CD4-positive, CD25-positive, alpha-beta regulatory T cell (primary cell): ENCODE data around the gene PTCD2. TPM values are rescaled to one million over a fixed set of nuclear protein-coding genes. Genes with fewer than 3 reads are reported as not detected.

Experiments
- ATAC-seq, 2 donors: fragments of 150-1000 bp; cut with Tn5 transposase; one replicate each; pipeline ENCODE4 v1.10.0; 2021; ENCODE audit warnings: low read depth in 2 of 2, moderate number of reproducible peaks in 2 of 2, moderate library complexity in 1 of 2
- DNase-seq, 3 donors: peaks; one replicate each; pipeline versions ENCODE4 v3.0.0 to v3.0.0-alpha.2; 2012 to 2022; ENCODE audit warnings: mixed read lengths in 1 of 3
- H3K27ac ChIP-seq: one replicate; pipeline ENCODE4 v1.7.0; 2013; ENCODE audit warnings: mild to moderate bottlenecking, low read length; ENCODE audit not compliant: insufficient read depth, poor library complexity, severe bottlenecking
- H3K27me3 ChIP-seq: one replicate; pipeline ENCODE4 v1.7.0; 2013; ENCODE audit warnings: low read length; ENCODE audit not compliant: control insufficient read depth, insufficient read depth
- H3K36me3 ChIP-seq: one replicate; pipeline ENCODE4 v1.7.0; 2013; ENCODE audit warnings: mild to moderate bottlenecking, low read length, moderate library complexity; ENCODE audit not compliant: control insufficient read depth, insufficient read depth
- H3K4me1 ChIP-seq: 2 replicates; pipeline ENCODE4 v1.7.0; 2013; ENCODE audit warnings: mild to moderate bottlenecking, low read length; ENCODE audit not compliant: insufficient read depth, control insufficient read depth, poor library complexity, severe bottlenecking
- H3K4me3 ChIP-seq: one replicate; pipeline ENCODE4 v1.7.0; 2013; ENCODE audit warnings: low read depth, mild to moderate bottlenecking, low read length, moderate library complexity
- H3K9me3 ChIP-seq, 2 experiments: 1 replicate in 1 of 2; 2 replicates in 1 of 2; pipeline ENCODE4 v1.7.0; 2013; ENCODE audit warnings: low read length in 2 of 2, mild to moderate bottlenecking in 1 of 2, moderate library complexity in 1 of 2; ENCODE audit not compliant: control insufficient read depth in 2 of 2
- H3K27ac Mint-ChIP-seq, 3 donors: one replicate each; pipeline ENCODE4 v1.8.0; 2020 to 2022; ENCODE audit warnings: mild to moderate bottlenecking in 3 of 3, mixed read lengths in 3 of 3, moderate library complexity in 2 of 3
- H3K27me3 Mint-ChIP-seq: one replicate; pipeline ENCODE4 v1.8.0; 2022; ENCODE audit warnings: mild to moderate bottlenecking, mixed read lengths
- H3K36me3 Mint-ChIP-seq: one replicate; pipeline ENCODE4 v1.8.0; 2020; ENCODE audit warnings: mixed read lengths
- H3K4me1 Mint-ChIP-seq, 4 donors: one replicate each; pipeline ENCODE4 v1.8.0; 2020 to 2022; ENCODE audit warnings: mixed read lengths in 4 of 4, mild to moderate bottlenecking in 1 of 4
- H3K4me3 Mint-ChIP-seq, 4 donors: one replicate each; pipeline ENCODE4 v1.8.0; 2020 to 2022; ENCODE audit warnings: mild to moderate bottlenecking in 4 of 4, mixed read lengths in 4 of 4, moderate library complexity in 3 of 4
- H3K9me3 Mint-ChIP-seq, 7 donors: one replicate each; pipeline ENCODE4 v1.8.0; 2020 to 2022; ENCODE audit warnings: mixed read lengths in 7 of 7, mild to moderate bottlenecking in 3 of 7, moderate library complexity in 2 of 7
- polyA plus RNA-seq, 4 donors: library from polyadenylated mRNA; unstranded; fragments of 300-500 nt; fragmentation: Illumina TruSeq; gene quantifications; one replicate each; pipeline ENCODE4 v1.2.3, GENCODE V29; 2021
- total RNA-seq: library from RNA; stranded (reverse); gene quantifications from one replicate; pipeline ENCODE4 v1.2.3, GENCODE V29; 2022

PTCD2 gene
- total and polyA plus RNA-seq, 5 donors from 2014 or later: 3.4 to 6.5 (median 5.5) TPM

GRCh38 chr5:72410688-72411295, 90.6 kb downstream of the PTCD2 start:
- Histone ChIP-seq H3K4me1 (no peaks in the 10 kb centered on the region), H3K9me3 (no peaks in the 10 kb centered on the region), H3K36me3 (no peaks in the 10 kb centered on the region), H3K27ac (no peak overlapping the region), H3K27me3 (peaks cover 4% of the 10 kb centered on the region), H3K4me3 (no peak overlapping the region)
- H3K36me3 Mint-ChIP-seq: no peaks in the 10 kb centered on the region
- no peak for ATAC-seq
- no peak overlapping the region for H3K27ac Mint-ChIP-seq
- H3K4me3 Mint-ChIP-seq: no peak overlapping the region
- peaks cover 6% of the 10 kb centered on the region for H3K27me3 Mint-ChIP-seq
- H3K4me1 Mint-ChIP-seq: no peaks in the 10 kb centered on the region
- no peaks in the 10 kb centered on the region for H3K9me3 Mint-ChIP-seq
- no peak for DNase-seq

- no peak for DNase-seq
- Mint-ChIP-seq H3K27me3 (peaks cover 6% of the 10 kb centered on the region), H3K9me3 (no peaks in the 10 kb centered on the region), H3K36me3 (no peaks in the 10 kb centered on the region), H3K4me3 (no peak overlapping the region), H3K27ac (no peak overlapping the region), H3K4me1 (no peaks in the 10 kb centered on the region)
- H3K27ac ChIP-seq: no peak overlapping the region
- H3K36me3 ChIP-seq: no peaks in the 10 kb centered on the region
- ATAC-seq: no peak
- peaks cover 4% of the 10 kb centered on the region for H3K27me3 ChIP-seq
- no peak overlapping the region for H3K4me3 ChIP-seq
- H3K9me3 ChIP-seq: no peaks in the 10 kb centered on the region
- H3K4me1 ChIP-seq: no peaks in the 10 kb centered on the region
Measured at GRCh38 chr5:72412283-72413055, 92.3 kb downstream of the PTCD2 start.

GRCh38 chr5:72415616-72416325, 95.6 kb downstream of the PTCD2 start:
- peaks cover 4% of the 10 kb centered on the region for H3K27me3 ChIP-seq
- H3K9me3 Mint-ChIP-seq: peaks cover 0 to 3% (median 0%) of the 10 kb centered on the region in 7 donors
- no peaks in the 10 kb centered on the region for H3K27me3 Mint-ChIP-seq
- H3K4me3 ChIP-seq: no peak overlapping the region
- no peak overlapping the region for H3K27ac ChIP-seq
- H3K4me1 ChIP-seq: no peaks in the 10 kb centered on the region
- no peak for ATAC-seq
- no peaks in the 10 kb centered on the region for H3K9me3 ChIP-seq
- H3K36me3 ChIP-seq: no peaks in the 10 kb centered on the region
- H3K4me1 Mint-ChIP-seq: no peaks in the 10 kb centered on the region
- no peak for DNase-seq
- no peak overlapping the region for H3K4me3 Mint-ChIP-seq
- H3K27ac Mint-ChIP-seq: no peak overlapping the region
- H3K36me3 Mint-ChIP-seq: no peaks in the 10 kb centered on the region

GRCh38 chr5:72417333-72418062, 97.3 kb downstream of the PTCD2 start:
- Histone ChIP-seq H3K9me3 (no peaks in the 10 kb centered on the region), H3K4me1 (no peaks in the 10 kb centered on the region), H3K27me3 (peaks cover 4% of the 10 kb centered on the region), H3K36me3 (no peaks in the 10 kb centered on the region), H3K4me3 (no peak overlapping the region), H3K27ac (no peak overlapping the region)
- Mint-ChIP-seq H3K27ac (peak overlapping the region in 1 of 3 donors; percentile 29), H3K9me3 (peaks cover 0 to 3% (median 0%) of the 10 kb centered on the region in 7 donors), H3K4me3 (no peak overlapping the region), H3K36me3 (no peaks in the 10 kb centered on the region), H3K27me3 (peaks cover 7% of the 10 kb centered on the region), H3K4me1 (no peaks in the 10 kb centered on the region)
- ATAC-seq (no peak), DNase-seq (no peak)

Other genes with a start within 250 kb of the PTCD2 start
- gene MAP1B, start 212.9 kb upstream of the PTCD2 start, total RNA-seq: 0.12 TPM
- under 1 TPM; 0.13 to 0.23 (median 0.14) TPM for gene MAP1B, start 212.9 kb upstream of the PTCD2 start, polyA plus RNA-seq
- 36.2 TPM for gene MRPS27, start 133 bp upstream of the PTCD2 start, total RNA-seq
- gene MRPS27, start 133 bp upstream of the PTCD2 start, polyA plus RNA-seq: 10 to 100 TPM; 39.0 to 53.1 (median 43.4) TPM
- not detected for gene ZNF366, start 187.0 kb downstream of the PTCD2 start, total RNA-seq
- not detected for gene ZNF366, start 187.0 kb downstream of the PTCD2 start, polyA plus RNA-seq